K562 (cell line): ENCODE measurements around the gene CSMD2.

ENCODE experiments used
- CAMTA2 ChIP-seq: fragments of 250-450 bp; sonication (Bioruptor Pico); conservative IDR thresholded peaks from 2 replicates; pipeline ENCODE4 v1.5.1; 2022
- CTCF ChIP-seq, 3 experiments: IDR thresholded peaks in 2 of 3; conservative IDR thresholded peaks in 1 of 3; 2 replicates each; pipeline ENCODE4 v1.5.1; 2011 to 2012; ENCODE audit warnings: low read length in 3 of 3, mild to moderate bottlenecking in 3 of 3, control low read depth in 2 of 3, improper control_type of control experiment in 1 of 3, inconsistent platforms in 1 of 3, low read depth in 1 of 3, mixed read lengths in 1 of 3, moderate library complexity in 1 of 3; ENCODE audit not compliant: insufficient read depth in 2 of 3
- ELK1 ChIP-seq: sonication (generic); formaldehyde crosslinking; IDR thresholded peaks from 2 replicates; pipeline ENCODE4 v1.8.1; 2022; ENCODE audit warnings: missing genetic modification reagents
- ETS2 ChIP-seq: IDR thresholded peaks from 2 replicates; pipeline ENCODE4 v1.6.1; 2016; ENCODE audit warnings: borderline replicate concordance, missing genetic modification characterization, mild to moderate bottlenecking, moderate library complexity, missing compliant biosample characterization; ENCODE audit not compliant: poor library complexity, severe bottlenecking
- FOXK2 ChIP-seq, 2 experiments: fragments of 450-650 bp; IDR thresholded peaks in 1 of 2; conservative IDR thresholded peaks in 1 of 2; 2 replicates each; pipeline ENCODE4 v1.6.1; 2016; ENCODE audit warnings: low read depth in 2 of 2, mild to moderate bottlenecking in 1 of 2
- HDAC2 ChIP-seq: fragments of 450-650 bp; IDR thresholded peaks from 2 replicates; pipeline ENCODE4 v1.6.1; 2016; ENCODE audit warnings: mild to moderate bottlenecking
- MAFK ChIP-seq: IDR thresholded peaks from 2 replicates; pipeline ENCODE4 v1.6.1; 2011; ENCODE audit warnings: low read length, improper control_type of control experiment
- PKNOX1 ChIP-seq: fragments of 450-650 bp; IDR thresholded peaks from 2 replicates; pipeline ENCODE4 v1.6.1; 2016
- SPI1 ChIP-seq: IDR thresholded peaks from 2 replicates; pipeline ENCODE4 v1.6.1; 2011; ENCODE audit warnings: low read depth, low read length, control low read depth, borderline replicate concordance
- TAF1 ChIP-seq: IDR thresholded peaks from 2 replicates; pipeline ENCODE4 v1.6.1; 2011; ENCODE audit warnings: mild to moderate bottlenecking, low read length, moderate library complexity; ENCODE audit not compliant: insufficient read depth, control insufficient read depth, severe bottlenecking; ENCODE audit errors: extremely low read depth
- ZBTB40 ChIP-seq, 2 experiments: fragments of 450-650 bp in 1 of 2; sonication (generic) in 1 of 2; formaldehyde crosslinking in 1 of 2; IDR thresholded peaks; 2 replicates each; pipeline versions ENCODE4 v1.7.1 to v1.9.0; 2016 to 2022; ENCODE audit warnings: inconsistent platforms in 1 of 2, mild to moderate bottlenecking in 1 of 2, missing genetic modification reagents in 1 of 2
- ZNF561 ChIP-seq: fragments of 450-650 bp; formaldehyde crosslinking; conservative IDR thresholded peaks from 2 replicates; pipeline ENCODE4 v1.4.0; 2020; ENCODE audit warnings: mild to moderate bottlenecking, moderate library complexity

- TF ChIP-seq PKNOX1 (no peak), HDAC2 (no peak), ETS2 (tag) (no peak), FOXK2 (conservative IDR thresholded peaks at IDR 0.05 in 1 of 2, IDR thresholded peaks at IDR 0.05 in 1 of 2; ENCODE audit: low read depth in 2 of 2) (no peak), ELK1 (CRISPR knock-in tag) (no peak), CAMTA2 (CRISPR knock-in tag) (no peak), SPI1 (no peak), CTCF (IDR thresholded peaks at IDR 0.05 in 2 of 3, conservative IDR thresholded peaks at IDR 0.05 in 1 of 3; ENCODE audit: insufficient read depth in 2 of 3, low read depth in 1 of 3, low read length in 3 of 3) (no peak), ZBTB40 (IDR thresholded peaks at IDR 0.05) (no peak), ZBTB40 (CRISPR knock-in tag; IDR thresholded peaks at IDR 0.05) (no peak), ZNF561 (no peak), TAF1 (no peak), MAFK (no peak)
Observed at GRCh38 chr1:34188985-34189384, 24.0 kb upstream of the CSMD2 start.
